NCI-H2196 treated with DMSO at 0.1 percent for 48 hours (cell line): ENCODE data around the gene PUSL1.

Experiments used
- DNase-seq: peaks from one replicate; lab custom pipeline; 2025; ENCODE audit not compliant: unreplicated experiment; lab: John Stamatoyannopoulos, UW

PUSL1 gene

GRCh38 chr1:1351511-1352427, 43.4 kb downstream of the PUSL1 start:
- no peak for DNase-seq

GRCh38 chr1:1352786-1353388, 44.5 kb downstream of the PUSL1 start:
- DNase-seq = no peak

DNA sequence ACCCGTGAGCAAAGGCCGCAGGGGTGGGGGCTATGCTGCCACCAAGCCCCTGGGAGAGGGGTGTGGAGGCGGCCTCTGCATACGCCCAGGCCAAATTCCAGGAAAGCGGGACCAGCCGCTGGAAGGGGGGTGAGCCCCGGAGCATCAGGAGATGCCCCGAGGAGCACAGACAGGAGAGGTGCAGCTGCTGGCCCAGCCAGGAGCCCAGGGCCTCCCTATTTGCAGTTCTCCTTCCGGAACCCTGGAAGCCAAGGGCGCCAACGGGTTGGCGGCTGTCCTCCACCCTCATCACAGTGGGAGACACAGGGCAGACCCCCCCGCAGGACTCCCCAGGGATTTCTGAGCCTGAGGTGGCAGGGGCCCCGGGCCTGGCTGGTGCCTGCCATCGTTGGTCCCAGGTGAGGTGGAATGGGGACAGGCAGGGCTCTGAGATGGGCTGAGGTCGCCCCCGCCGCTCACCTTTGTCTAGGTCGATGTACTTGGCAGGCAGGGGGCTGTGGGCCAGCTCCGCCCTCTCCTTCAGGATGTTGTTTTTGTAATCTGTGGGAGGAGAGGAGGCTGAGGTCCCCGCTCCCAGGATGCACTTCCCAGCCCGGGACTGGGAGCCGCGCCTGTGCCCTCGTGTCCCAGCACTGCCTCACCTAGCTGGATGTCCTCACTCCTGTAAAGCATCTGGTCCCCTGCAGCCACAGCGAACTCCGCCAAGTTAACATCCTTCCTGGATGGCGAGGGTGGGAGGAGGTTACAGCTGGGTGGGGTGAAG, 45.2 kb downstream of the PUSL1 start:
- no peak for DNase-seq

DNA sequence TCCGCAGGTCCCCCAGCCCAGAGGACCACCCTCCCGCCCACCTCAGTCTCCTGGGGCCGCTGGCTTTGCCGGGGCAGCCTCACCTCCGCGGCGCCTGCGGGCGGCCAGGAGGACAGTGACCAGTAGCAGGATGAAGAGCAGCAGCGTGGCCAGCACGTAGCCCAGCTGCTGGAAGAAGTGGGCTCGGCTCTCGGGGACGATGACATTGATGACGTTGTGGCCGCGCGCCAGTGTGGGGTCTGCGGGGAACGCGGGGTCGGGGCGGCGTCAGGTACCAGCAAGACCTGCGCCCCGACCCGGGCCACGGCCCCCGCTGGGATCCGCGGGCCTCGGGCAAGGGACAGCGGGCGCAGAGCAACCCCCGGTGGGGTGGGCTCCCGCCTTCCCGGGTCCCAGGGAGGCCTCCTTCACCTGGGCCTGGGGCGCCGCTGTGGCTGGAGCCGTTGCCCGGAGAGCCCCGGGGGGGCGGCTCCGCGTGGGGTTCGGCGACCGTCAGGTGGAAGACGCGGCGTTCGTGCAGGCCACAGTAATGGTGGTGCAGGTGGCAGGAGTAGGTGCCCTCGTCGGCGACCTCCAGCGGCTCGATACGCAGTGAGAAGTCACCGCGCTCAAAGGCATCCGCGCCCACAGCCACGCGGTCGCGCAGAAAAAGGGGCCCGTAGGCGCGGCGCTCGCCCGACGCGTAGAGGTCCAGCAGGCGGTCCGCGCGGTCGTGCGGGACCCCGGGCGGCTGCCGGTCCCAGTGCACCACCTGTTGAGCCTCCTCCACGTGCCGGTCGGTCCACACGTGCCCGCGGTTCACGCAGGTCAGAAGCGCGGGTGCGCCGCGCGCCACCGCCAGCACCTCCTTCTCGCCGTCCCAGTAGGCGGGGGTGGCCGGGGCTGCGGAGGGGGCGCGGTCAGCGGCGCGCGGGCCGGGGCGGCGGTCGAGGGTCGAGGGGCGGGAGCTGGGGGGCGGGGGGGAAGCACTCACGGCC, 46.2 kb downstream of the PUSL1 start:
- DNase-seq = no peak

DNA sequence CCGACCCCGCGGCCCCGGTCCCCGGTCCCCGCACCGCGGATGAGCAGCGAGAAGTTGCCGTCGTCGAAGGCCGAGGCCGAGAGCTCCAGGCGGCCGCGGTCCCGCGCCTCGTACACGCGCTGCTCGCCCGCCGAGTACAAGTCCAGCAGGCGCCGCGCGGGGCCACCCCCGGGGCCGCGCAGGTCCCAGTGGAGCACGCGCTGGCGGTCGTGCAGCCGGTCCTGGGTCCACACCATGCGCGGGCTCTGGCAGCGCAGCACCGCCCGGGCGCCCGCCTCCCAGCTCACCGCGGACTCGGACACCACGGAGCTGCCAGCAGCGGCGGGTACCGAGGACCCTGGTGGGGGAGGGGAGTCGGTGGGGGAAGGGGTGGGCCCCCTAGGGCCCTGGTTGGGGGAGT, 47.0 kb downstream of the PUSL1 start:
- DNase-seq = peak; percentile 56

GRCh38 chr1:1356166-1356795, 47.9 kb downstream of the PUSL1 start:
- DNase-seq = no peak

- DNase-seq = no peak
These were observed 48.5 kb downstream of the PUSL1 start for GRCh38 chr1:1356796-1357401.

- no peak for DNase-seq
These were observed 49.6 kb downstream of the PUSL1 start for GRCh38 chr1:1357871-1358432.

DNA sequence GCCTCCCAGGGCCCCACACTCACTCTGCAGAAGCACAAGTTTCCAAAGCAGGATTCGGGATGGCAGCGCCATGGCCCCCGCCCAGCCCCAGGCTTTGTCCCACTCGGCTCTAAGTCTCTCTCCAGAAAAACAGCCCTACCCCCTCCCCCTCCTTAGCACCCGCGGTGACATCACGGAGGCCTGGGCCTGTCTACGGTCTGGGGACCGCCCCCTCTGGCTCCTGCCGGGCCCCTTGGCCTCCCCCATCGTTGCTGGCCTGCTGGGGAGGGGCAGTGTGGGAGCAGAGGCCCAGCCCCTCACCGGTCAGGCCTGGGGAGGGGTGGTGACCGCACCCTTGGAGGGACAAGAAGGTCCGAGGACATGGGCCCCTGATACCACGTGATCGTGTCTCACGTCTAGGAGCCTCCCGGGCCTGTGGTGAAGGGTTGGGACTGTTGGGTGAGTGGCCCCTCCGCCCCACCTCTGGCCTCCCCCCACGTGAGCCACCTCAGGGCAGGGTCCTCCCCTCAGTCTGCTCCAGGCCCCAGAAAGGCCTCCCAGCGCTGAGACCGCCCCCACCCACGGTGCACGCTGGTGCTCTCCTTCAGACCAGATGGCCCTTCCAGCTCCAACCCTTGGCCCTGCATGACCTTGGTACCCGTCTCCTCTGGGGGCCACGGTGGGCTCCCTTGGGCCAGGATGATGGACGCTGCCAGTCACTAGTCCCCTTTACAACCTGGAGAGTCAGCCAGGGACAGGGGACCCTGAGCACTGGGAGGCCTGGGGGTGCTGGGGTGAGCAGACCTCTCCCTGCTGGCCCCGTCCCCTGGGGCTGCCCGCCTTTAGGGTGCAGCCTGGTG, 50.3 kb downstream of the PUSL1 start, which contains the start of gene MXRA8:
MXRA8 (minus strand) TSS at position 123 of the 839 bp plus-strand sequence; CDS start at position 72, 51 bp downstream.
- DNase-seq = no peak

DNA sequence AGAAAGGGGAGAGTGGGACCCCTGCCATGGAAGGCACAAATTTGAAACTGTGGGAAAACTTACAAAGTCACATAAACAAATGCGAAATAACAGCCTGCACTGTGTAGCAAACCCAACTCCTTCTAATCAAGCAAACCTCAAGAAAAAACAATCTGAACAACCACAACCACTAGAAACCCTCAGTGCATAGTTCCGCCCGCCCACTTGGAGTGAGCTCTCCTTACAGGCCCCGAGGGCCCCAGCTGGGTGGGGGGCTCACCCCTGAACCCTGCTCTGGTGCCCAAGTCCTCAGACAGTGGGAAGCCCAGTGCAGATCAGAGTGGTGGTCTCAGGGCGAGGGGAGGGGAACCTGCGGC, 50.9 kb downstream of the PUSL1 start:
- DNase-seq = no peak

DNA sequence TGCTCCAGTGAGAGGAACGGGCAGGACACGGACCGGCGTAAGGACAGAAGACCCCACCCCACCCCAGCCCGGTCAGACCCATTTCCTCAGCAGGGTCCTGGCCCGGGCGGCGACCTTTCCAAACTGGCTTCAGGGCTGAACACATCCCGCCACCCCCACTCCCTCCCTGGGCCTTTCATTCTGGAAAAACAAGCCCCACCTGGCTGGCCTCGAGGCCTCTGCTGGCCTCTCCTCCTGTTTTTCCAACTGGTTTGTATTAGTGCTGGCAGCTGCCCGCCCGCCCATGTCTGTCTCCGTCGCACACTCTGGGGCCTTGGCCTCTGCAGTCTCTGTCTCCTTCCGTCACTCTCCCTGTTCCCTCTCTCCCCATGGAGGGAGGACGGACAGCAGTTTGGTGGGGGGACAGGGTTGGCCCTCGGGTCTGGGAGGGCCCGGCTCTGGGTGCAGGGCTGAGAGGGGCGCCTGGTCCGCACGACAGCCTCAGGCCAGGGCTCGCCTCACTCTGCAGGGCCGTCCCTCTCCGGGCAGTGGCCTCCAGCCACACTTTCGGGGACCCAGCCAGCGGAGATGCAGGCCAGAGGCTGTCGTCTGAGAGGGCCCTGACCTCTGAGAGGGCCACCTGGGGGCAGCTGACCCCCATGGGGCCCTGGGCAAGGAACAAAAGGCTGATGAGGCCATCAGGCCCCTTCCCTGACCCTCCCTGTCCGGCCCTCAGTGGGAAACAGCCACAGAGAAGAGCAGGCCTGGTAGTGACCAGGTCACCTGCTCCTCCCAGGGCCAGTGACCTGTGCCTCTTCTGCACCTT, 51.5 kb downstream of the PUSL1 start:
- DNase-seq = no peak

DNA sequence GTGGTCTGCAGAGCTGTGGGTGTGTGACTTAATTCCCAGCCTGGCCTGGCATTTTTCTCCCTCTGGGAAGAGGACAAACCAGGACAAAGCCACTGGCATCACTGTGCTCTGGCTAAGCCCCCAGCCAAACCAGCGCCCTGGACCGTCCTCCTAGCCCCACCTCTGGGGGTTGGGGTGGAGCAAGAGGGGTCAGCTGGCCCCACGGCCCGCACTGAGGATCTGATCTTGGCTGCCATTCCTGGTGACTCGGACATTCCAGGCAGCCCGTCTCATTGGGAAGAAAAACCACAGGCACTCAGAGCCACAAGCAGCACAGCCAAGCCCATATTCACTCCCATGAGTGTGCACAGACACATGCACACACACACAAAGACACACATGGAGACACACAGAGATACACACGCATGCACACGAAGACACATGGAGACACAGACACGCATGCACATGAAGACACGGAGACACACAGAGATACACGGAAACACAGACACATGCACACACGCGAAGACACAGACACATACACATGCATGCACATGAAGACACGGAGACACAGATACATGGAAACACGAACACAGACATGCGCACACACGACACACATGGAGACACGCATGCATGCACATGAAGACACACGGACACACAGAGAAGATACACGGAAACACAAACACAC, 52.2 kb downstream of the PUSL1 start:
- no peak for DNase-seq
